ENCODE measurements around the gene ZXDC. TPM values are rescaled to one million over a fixed set of nuclear protein-coding genes. Genes with fewer than 3 reads are reported as not detected.

The ZXDC gene
- total and polyA plus RNA-seq, 9 of the 15 experiments (the other 6 are each of a cell fraction or from before 2014, with no cell fraction given): 0.59 to 13.4 (median 7.3) TPM

DNA sequence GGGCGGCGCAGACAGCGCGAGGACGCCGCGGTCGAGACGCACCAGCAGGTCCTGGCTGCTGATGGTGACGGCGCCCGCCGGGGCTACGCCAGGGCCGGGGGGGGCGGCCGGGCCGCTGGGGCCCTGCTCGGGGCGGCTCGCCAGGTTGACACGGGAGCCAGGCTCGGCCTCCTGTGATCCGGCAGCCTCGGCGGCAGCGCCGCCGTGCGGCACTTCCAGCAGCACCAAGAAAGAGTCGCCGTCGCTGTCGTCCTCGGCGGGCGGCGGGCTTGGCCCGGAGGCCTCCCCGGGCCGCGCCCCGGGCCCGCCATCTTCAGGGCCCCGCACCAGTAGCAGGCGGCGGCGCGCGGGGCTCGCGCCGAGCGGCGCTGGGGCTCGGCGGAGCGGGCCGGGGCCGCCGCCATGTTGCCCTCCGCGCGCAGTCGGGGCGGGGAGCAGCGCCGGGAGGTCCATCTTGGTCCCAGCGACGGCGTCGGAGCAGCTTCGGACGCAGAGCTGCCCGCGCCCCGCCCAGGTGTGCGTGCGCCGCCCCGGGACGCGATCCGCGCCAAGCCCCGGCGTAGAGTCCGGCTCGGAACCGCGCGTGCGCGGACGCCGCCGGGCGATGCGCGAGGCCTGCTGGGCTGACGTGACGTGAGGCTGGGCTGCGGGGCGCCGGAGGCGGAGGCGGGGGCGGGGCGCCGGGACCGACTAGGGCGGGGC lies at the start of gene ZXDC (continued):
- TF ChIP-seq, protein P1, sequence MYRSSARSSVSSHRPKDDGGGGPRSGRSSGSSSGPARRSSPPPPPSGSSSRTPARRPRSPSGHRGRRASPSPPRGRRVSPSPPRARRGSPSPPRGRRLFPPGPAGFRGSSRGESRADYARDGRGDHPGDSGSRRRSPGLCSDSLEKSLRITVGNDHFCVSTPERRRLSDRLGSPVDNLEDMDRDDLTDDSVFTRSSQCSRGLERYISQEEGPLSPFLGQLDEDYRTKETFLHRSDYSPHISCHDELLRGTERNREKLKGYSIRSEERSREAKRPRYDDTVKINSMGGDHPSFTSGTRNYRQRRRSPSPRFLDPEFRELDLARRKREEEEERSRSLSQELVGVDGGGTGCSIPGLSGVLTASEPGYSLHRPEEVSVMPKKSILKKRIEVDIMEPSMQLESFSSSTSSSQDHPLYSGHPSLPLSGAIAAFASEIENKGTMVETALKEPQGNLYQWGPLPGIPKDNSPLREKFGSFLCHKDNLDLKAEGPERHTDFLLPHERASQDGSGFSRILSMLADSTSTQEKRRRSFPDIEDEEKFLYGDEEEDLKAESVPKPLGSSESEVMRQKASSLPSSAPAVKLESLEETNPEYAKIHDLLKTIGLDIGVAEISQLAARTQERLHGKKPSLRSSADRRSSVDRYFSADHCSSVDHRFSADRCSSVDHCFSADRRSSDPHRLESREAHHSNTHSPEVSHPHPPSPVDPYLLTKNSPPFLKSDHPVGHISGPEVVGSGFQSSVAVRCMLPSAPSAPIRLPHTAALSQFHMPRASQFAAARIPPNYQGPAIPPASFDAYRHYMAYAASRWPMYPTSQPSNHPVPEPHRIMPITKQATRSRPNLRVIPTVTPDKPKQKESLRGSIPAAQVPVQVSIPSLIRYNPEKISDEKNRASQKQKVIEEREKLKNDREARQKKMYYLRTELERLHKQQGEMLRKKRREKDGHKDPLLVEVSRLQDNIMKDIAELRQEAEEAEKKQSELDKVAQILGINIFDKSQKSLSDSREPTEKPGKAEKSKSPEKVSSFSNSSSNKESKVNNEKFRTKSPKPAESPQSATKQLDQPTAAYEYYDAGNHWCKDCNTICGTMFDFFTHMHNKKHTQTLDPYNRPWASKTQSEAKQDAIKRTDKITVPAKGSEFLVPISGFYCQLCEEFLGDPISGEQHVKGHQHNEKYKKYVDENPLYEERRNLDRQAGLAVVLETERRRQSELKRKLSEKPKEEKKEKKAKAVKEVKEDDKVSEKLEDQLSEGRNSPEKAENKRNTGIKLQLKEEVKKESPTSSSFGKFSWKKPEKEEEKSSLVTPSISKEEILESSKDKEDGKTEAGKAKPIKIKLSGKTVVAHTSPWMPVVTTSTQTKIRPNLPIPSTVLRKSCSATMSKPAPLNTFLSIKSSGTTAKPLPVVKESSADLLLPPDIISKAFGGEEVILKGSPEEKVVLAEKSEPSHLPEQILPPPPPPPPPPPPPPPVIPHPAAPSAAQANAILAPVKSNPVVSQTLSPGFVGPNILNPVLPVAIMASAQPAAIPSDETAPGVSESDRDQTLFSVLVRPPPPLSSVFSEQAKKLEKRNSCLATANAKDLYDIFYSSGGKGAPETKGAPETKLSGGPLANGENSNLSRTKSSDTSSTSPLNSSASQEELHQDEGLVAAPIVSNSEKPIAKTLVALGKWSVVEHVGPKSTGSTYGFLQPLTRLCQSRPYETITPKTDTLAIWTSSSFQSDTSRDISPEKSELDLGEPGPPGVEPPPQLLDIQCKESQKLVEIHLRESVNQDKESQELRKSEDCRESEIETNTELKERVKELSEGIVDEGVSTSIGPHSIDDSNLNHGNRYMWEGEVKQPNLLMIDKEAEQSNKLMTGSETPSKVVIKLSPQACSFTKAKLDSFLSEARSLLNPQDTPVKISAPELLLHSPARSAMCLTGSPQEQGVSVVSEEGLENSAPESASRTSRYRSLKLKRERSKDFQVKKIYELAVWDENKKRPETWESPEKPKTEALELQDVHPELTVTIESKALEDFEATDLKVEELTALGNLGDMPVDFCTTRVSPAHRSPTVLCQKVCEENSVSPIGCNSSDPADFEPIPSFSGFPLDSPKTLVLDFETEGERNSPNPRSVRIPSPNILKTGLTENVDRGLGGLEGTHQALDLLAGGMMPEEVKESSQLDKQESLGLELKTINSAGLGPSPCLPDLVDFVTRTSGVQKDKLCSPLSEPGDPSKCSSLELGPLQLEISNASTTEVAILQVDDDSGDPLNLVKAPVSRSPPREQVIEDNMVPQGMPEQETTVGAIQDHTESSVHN (IDR thresholded peaks at IDR 0.05; ENCODE audit: borderline replicate concordance in 1 of 2, low read depth in 1 of 2): no peak
- peak; percentile 39; the same call in 1 of the 2 replicates for TF ChIP-seq THAP12 (CRISPR knock-in tag; IDR thresholded peaks at IDR 0.05)
- TF ChIP-seq NBN (IDR thresholded peaks at IDR 0.05; ENCODE audit: low read depth): no peak
- TF ChIP-seq MAZ (CRISPR knock-in tag; conservative IDR thresholded peaks at IDR 0.05 in 1 of 2, IDR thresholded peaks at IDR 0.05 in 1 of 2): no peak
- TF ChIP-seq, protein P2, sequence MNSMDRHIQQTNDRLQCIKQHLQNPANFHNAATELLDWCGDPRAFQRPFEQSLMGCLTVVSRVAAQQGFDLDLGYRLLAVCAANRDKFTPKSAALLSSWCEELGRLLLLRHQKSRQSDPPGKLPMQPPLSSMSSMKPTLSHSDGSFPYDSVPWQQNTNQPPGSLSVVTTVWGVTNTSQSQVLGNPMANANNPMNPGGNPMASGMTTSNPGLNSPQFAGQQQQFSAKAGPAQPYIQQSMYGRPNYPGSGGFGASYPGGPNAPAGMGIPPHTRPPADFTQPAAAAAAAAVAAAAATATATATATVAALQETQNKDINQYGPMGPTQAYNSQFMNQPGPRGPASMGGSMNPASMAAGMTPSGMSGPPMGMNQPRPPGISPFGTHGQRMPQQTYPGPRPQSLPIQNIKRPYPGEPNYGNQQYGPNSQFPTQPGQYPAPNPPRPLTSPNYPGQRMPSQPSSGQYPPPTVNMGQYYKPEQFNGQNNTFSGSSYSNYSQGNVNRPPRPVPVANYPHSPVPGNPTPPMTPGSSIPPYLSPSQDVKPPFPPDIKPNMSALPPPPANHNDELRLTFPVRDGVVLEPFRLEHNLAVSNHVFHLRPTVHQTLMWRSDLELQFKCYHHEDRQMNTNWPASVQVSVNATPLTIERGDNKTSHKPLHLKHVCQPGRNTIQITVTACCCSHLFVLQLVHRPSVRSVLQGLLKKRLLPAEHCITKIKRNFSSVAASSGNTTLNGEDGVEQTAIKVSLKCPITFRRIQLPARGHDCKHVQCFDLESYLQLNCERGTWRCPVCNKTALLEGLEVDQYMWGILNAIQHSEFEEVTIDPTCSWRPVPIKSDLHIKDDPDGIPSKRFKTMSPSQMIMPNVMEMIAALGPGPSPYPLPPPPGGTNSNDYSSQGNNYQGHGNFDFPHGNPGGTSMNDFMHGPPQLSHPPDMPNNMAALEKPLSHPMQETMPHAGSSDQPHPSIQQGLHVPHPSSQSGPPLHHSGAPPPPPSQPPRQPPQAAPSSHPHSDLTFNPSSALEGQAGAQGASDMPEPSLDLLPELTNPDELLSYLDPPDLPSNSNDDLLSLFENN (IDR thresholded peaks at IDR 0.05; ENCODE audit: low read depth in 2 of 2, low read length in 2 of 2): no peak
- TF ChIP-seq, protein P3, sequence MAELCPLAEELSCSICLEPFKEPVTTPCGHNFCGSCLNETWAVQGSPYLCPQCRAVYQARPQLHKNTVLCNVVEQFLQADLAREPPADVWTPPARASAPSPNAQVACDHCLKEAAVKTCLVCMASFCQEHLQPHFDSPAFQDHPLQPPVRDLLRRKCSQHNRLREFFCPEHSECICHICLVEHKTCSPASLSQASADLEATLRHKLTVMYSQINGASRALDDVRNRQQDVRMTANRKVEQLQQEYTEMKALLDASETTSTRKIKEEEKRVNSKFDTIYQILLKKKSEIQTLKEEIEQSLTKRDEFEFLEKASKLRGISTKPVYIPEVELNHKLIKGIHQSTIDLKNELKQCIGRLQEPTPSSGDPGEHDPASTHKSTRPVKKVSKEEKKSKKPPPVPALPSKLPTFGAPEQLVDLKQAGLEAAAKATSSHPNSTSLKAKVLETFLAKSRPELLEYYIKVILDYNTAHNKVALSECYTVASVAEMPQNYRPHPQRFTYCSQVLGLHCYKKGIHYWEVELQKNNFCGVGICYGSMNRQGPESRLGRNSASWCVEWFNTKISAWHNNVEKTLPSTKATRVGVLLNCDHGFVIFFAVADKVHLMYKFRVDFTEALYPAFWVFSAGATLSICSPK (IDR thresholded peaks at IDR 0.05; ENCODE audit: borderline replicate concordance): no peak
- no peak for TF ChIP-seq ZNF274 (IDR thresholded peaks at IDR 0.05; ENCODE audit: borderline replicate concordance, low read depth, low read length)
- TF ChIP-seq DIDO1 (tag; IDR thresholded peaks at IDR 0.05; ENCODE audit: low read depth): no peak
- peak; percentile 21 to 32; a peak in 1 of 4 replicates for TF ChIP-seq NONO (IDR thresholded peaks at IDR 0.05; ENCODE audit: low read depth in 2 of 2, low read length in 1 of 2)
